ENCODE data around the gene RAMP3.

DNA sequence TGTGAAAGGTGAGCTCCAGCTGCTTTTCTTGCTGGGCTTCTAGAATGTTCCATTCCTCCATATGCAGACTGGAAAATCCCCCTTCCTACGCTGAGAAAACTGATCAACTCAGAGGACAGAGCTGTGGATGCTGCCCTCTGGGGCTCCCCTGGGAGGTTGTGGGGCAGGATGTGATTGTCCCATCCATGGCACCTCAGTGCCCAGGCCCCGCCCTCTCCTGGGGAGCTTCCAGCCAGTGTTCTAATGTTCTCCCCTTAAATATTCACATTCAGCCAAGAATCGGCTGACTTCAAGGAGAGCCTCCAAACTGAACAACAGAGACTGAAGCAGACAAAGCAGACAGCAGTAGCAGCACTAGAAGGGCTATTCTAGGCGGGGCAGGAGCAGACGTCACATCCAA lies 55.0 kb downstream of the RAMP3 start:
- TF ChIP-seq, protein P1, sequence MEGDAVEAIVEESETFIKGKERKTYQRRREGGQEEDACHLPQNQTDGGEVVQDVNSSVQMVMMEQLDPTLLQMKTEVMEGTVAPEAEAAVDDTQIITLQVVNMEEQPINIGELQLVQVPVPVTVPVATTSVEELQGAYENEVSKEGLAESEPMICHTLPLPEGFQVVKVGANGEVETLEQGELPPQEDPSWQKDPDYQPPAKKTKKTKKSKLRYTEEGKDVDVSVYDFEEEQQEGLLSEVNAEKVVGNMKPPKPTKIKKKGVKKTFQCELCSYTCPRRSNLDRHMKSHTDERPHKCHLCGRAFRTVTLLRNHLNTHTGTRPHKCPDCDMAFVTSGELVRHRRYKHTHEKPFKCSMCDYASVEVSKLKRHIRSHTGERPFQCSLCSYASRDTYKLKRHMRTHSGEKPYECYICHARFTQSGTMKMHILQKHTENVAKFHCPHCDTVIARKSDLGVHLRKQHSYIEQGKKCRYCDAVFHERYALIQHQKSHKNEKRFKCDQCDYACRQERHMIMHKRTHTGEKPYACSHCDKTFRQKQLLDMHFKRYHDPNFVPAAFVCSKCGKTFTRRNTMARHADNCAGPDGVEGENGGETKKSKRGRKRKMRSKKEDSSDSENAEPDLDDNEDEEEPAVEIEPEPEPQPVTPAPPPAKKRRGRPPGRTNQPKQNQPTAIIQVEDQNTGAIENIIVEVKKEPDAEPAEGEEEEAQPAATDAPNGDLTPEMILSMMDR (IDR thresholded peaks at IDR 0.05), result no peak
- TF ChIP-seq POLR2AphosphoS5 (IDR thresholded peaks at IDR 0.05), result no peak
- no peak for TF ChIP-seq POLR2A (IDR thresholded peaks at IDR 0.05)

All from prostate gland (tissue), 2 donors.